K562 (cell line): ENCODE measurements around the gene TBXAS1. TPM values are rescaled to one million over a fixed set of nuclear protein-coding genes. Genes with fewer than 3 reads are reported as not detected.

Experiments used
- ARID2 ChIP-seq: fragments of 450-650 bp; IDR thresholded peaks from 2 replicates; pipeline ENCODE4 v1.6.1; 2017; ENCODE audit warnings: antibody characterized with exemption, mild to moderate bottlenecking
- BRF1 ChIP-seq: IDR thresholded peaks from 3 replicates; pipeline ENCODE4 v1.6.1; 2011; ENCODE audit warnings: borderline replicate concordance, mild to moderate bottlenecking; ENCODE audit not compliant: insufficient read length; ENCODE audit errors: extremely low read depth
- CHAMP1 ChIP-seq: fragments of 450-650 bp; IDR thresholded peaks from 2 replicates; pipeline ENCODE4 v1.6.1; 2016; ENCODE audit warnings: mild to moderate bottlenecking
- KAT2B ChIP-seq: IDR thresholded peaks from one replicate; pipeline ENCODE4 v1.6.1; 2012; ENCODE audit warnings: low read depth, mild to moderate bottlenecking, control low read depth, inconsistent platforms, low read length, moderate library complexity
- NFE2 ChIP-seq: IDR thresholded peaks from 2 replicates; pipeline ENCODE4 v1.6.1; 2014; ENCODE audit warnings: antibody characterized with exemption, low read depth
- PHF21A ChIP-seq: fragments of 450-650 bp; IDR thresholded peaks from 2 replicates; pipeline ENCODE4 v1.6.1; 2017; ENCODE audit warnings: low read depth, borderline replicate concordance
- SMAD1 ChIP-seq: fragments of 150-350 bp; IDR thresholded peaks from 2 replicates; pipeline ENCODE4 v1.6.1; 2014; ENCODE audit warnings: low read length, low read depth; ENCODE audit not compliant: partially characterized antibody
- SRF ChIP-seq, 2 experiments: fragments of 250-450, 450-650 bp in 1 of 2; sonication (Bioruptor Pico) in 1 of 2; sonication (generic) in 1 of 2; formaldehyde crosslinking; IDR thresholded peaks; 2 replicates each; pipeline versions ENCODE4 v1.5.0 to v1.5.1; 2020 to 2022; ENCODE audit warnings: mild to moderate bottlenecking in 1 of 2, missing genetic modification reagents in 1 of 2
- TARDBP ChIP-seq: fragments of 450-650 bp; IDR thresholded peaks from 2 replicates; pipeline ENCODE4 v1.6.1; 2016
- TCF7L2 ChIP-seq: fragments of 150-350 bp; IDR thresholded peaks from 2 replicates; pipeline ENCODE4 v1.6.1; 2016; ENCODE audit warnings: low read depth, mild to moderate bottlenecking, low read length, moderate library complexity
- TEAD4 ChIP-seq, 2 experiments: sonication (generic) in 1 of 2; formaldehyde crosslinking in 1 of 2; IDR thresholded peaks; 2 replicates each; pipeline versions ENCODE4 v1.6.1 to v1.8.0; 2012 to 2022; ENCODE audit warnings: borderline replicate concordance in 1 of 2, inconsistent platforms in 1 of 2, low read length in 1 of 2, mild to moderate bottlenecking in 1 of 2, missing genetic modification reagents in 1 of 2
- TFAP4 ChIP-seq: sonication (generic); formaldehyde crosslinking; IDR thresholded peaks from 2 replicates; pipeline ENCODE4 v1.8.0; 2022; ENCODE audit warnings: missing genetic modification reagents, mild to moderate bottlenecking, moderate library complexity, borderline replicate concordance
- ZBTB1 ChIP-seq: sonication (generic); formaldehyde crosslinking; IDR thresholded peaks from 2 replicates; pipeline ENCODE4 v1.8.1; 2023; ENCODE audit warnings: missing genetic modification reagents, low read depth, mild to moderate bottlenecking, borderline replicate concordance
- ZBTB17 ChIP-seq: fragments of 450-650 bp; formaldehyde crosslinking; IDR thresholded peaks from 2 replicates; pipeline ENCODE4 v1.4.0; 2020; ENCODE audit warnings: mild to moderate bottlenecking
- ZNF696 ChIP-seq: fragments of 250-450 bp; sonication (Bioruptor Pico); conservative IDR thresholded peaks from 2 replicates; pipeline ENCODE4 v1.4.0; 2020; ENCODE audit warnings: mild to moderate bottlenecking, moderate library complexity
- ZNF707 ChIP-seq: fragments of 250-450 bp; sonication (Bioruptor Pico); conservative IDR thresholded peaks from 2 replicates; pipeline ENCODE4 v1.8.0; 2022; ENCODE audit warnings: inconsistent platforms, mild to moderate bottlenecking, moderate library complexity
- polyA plus RNA-seq, 8 experiments: library from polyadenylated mRNA; depleted of rRNA in 4 of 8; stranded (reverse) in 5 of 8; unstranded in 3 of 8; fragments of >200 nt; fragmentation: Nextera tagmentation in 2 of 8; fragmentation: Illumina TruSeq in 1 of 8; extraction: Ambion mirVana in 2 of 8; extraction: Trizol in 1 of 8; gene quantifications; 2 replicates each; pipeline versions ENCODE4 v1.2.1 to v1.2.3, GENCODE V29; 2011 to 2014; ENCODE audit warnings: inconsistent platforms in 1 of 8, missing spikeins in 1 of 8
- total RNA-seq, 7 experiments: library from RNA; depleted of rRNA in 6 of 7; stranded (reverse); fragments of >200 nt in 6 of 7; fragmentation: Illumina TruSeq in 2 of 7; extraction: Trizol in 2 of 7; gene quantifications; 2 replicates each; pipeline versions ENCODE4 v1.2.1 to v1.2.3, GENCODE V29; 2011 to 2021; ENCODE audit warnings: low replicate concordance in 1 of 7
- TF ChIP-seq, protein P1 (sequence below): fragments of 450-650 bp; formaldehyde crosslinking; IDR thresholded peaks from 2 replicates; pipeline ENCODE4 v1.4.0; 2020; ENCODE audit warnings: mild to moderate bottlenecking, moderate library complexity
- TF ChIP-seq, protein P2 (sequence below): fragments of 250-450 bp; sonication (Bioruptor Pico); IDR thresholded peaks from 2 replicates; pipeline ENCODE4 v1.8.0; 2021; ENCODE audit warnings: borderline replicate concordance, mild to moderate bottlenecking, moderate library complexity; ENCODE audit not compliant: poor library complexity, severe bottlenecking

The TBXAS1 gene
- total and polyA plus RNA-seq, 9 of the 15 experiments (the other 6 are each of a cell fraction or from before 2014, with no cell fraction given): 1.1 to 8.3 (median 1.9) TPM

DNA sequence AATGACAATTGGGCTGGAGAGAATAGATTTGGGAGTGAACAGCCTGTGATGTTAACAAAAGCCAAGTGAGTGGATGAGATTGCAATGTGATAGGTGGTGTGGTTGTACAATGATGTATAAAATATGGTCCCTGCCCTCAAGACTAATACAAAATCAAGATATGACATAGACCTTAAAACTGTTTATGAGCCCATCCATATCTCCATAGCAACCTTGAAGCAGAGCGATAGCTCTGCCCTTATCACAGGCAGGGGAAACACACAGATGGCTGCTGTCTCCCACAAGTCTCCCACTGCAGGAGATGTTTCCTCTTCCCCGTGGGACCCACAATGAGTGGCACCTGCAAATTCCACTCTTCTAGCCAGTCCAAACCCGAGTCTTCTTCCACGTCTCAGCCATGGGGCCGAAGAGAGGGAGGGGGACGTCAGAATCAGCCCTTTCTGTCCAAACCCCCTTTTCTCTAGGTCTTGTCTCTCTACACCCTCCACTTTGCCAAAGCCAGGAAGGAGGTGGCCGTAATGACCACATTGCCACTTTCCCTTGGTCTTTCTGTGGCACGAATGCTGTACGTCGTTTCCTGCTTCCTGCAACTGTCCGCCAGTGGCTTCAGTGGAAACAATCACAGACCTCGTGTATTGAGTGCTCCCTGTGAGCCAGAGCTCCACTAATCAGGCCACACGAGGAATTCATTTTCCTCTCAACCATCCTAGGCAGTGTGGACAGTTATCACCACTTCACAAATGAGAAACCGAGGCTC lies 7.5 kb upstream of the TBXAS1 start (continued):
- TF ChIP-seq, protein P1, sequence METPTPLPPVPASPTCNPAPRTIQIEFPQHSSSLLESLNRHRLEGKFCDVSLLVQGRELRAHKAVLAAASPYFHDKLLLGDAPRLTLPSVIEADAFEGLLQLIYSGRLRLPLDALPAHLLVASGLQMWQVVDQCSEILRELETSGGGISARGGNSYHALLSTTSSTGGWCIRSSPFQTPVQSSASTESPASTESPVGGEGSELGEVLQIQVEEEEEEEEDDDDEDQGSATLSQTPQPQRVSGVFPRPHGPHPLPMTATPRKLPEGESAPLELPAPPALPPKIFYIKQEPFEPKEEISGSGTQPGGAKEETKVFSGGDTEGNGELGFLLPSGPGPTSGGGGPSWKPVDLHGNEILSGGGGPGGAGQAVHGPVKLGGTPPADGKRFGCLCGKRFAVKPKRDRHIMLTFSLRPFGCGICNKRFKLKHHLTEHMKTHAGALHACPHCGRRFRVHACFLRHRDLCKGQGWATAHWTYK (CRISPR knock-in tag): no peak
- no peak for TF ChIP-seq KAT2B
- TF ChIP-seq ZNF696 (CRISPR knock-in tag): no peak
- TF ChIP-seq ZBTB1 (CRISPR knock-in tag): no peak
- no peak for TF ChIP-seq TCF7L2
- TF ChIP-seq TFAP4: peak; percentile 19; the same call in 1 of the 2 replicates
- TF ChIP-seq ZBTB17 (CRISPR knock-in tag): 0 out of 2 replicates have a peak, but pooled peaks have one; percentile 66
- no peak for TF ChIP-seq TEAD4 (IDR thresholded peaks at IDR 0.05; ENCODE audit: low read length)
- TF ChIP-seq TEAD4 (CRISPR knock-in tag; IDR thresholded peaks at IDR 0.05; ENCODE audit: borderline replicate concordance): no peak
- TF ChIP-seq PHF21A: no peak
- TF ChIP-seq, protein P2, sequence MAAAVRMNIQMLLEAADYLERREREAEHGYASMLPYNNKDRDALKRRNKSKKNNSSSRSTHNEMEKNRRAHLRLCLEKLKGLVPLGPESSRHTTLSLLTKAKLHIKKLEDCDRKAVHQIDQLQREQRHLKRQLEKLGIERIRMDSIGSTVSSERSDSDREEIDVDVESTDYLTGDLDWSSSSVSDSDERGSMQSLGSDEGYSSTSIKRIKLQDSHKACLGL (CRISPR knock-in tag): no peak
- no peak for TF ChIP-seq TARDBP
- TF ChIP-seq CHAMP1: no peak
- no peak for TF ChIP-seq SMAD1
- no peak for TF ChIP-seq NFE2
- no peak for TF ChIP-seq ARID2
- no peak for TF ChIP-seq SRF (CRISPR knock-in tag; IDR thresholded peaks at IDR 0.05)
- TF ChIP-seq ZNF707 (CRISPR knock-in tag): no peak
- no peak for TF ChIP-seq BRF1
